Astrocyte (in vitro differentiated cells and primary cell): ENCODE data around the gene ESRRA. TPM values are rescaled to one million over a fixed set of nuclear protein-coding genes. Genes with fewer than 3 reads are reported as not detected.

Experiments used
- DNase-seq: peaks from one replicate; pipeline ENCODE4 v3.0.0-alpha.2; 2010; ENCODE audit warnings: low read depth
- FAIRE-seq: peaks from 2 replicates; lab custom pipeline; 2011; peaks lifted over from hg19 to GRCh38; lab: Jason Lieb, UNC
- H2AFZ ChIP-seq: 2 replicates; pipeline ENCODE4 v1.6.0; 2012; ENCODE audit warnings: low read depth, low read length, inconsistent platforms
- H3K27ac ChIP-seq: 2 replicates; pipeline ENCODE4 v1.5.1; 2011; ENCODE audit warnings: low read depth, low read length, inconsistent platforms
- H3K27me3 ChIP-seq: 2 replicates; pipeline ENCODE4 v1.6.0; 2011; ENCODE audit warnings: low read length, inconsistent platforms; ENCODE audit not compliant: insufficient read depth
- H3K36me3 ChIP-seq: 2 replicates; pipeline ENCODE4 v1.5.1; 2011; ENCODE audit warnings: low read length, inconsistent platforms; ENCODE audit not compliant: insufficient read depth
- H3K4me1 ChIP-seq: 2 replicates; pipeline ENCODE4 v1.5.1; 2011; ENCODE audit warnings: low read length, inconsistent platforms; ENCODE audit not compliant: insufficient read depth
- H3K4me2 ChIP-seq: 2 replicates; pipeline ENCODE4 v1.6.0; 2012; ENCODE audit warnings: low read length, inconsistent platforms
- H3K4me3 ChIP-seq: 2 replicates; pipeline ENCODE4 v1.5.1; 2011; ENCODE audit warnings: low read depth, mild to moderate bottlenecking, low read length, inconsistent platforms; ENCODE audit not compliant: insufficient read depth
- H3K79me2 ChIP-seq: 2 replicates; pipeline ENCODE4 v1.6.0; 2012; ENCODE audit warnings: mild to moderate bottlenecking, low read length, inconsistent platforms; ENCODE audit not compliant: insufficient read depth
- H3K9ac ChIP-seq: 2 replicates; pipeline ENCODE4 v1.6.0; 2012; ENCODE audit warnings: mild to moderate bottlenecking, low read length, inconsistent platforms
- H3K9me3 ChIP-seq: 2 replicates; pipeline ENCODE4 v1.5.1; 2012; ENCODE audit warnings: low read depth, mild to moderate bottlenecking, low read length, inconsistent platforms; ENCODE audit not compliant: insufficient read depth
- H4K20me1 ChIP-seq: 2 replicates; pipeline ENCODE4 v1.6.0; 2012; ENCODE audit warnings: low read length, inconsistent platforms; ENCODE audit not compliant: insufficient read depth
- H3K27ac Mint-ChIP-seq: one replicate; pipeline ENCODE4 v1.8.0; 2021; ENCODE audit warnings: mild to moderate bottlenecking, mixed read lengths; ENCODE audit not compliant: unreplicated experiment
- H3K27me3 Mint-ChIP-seq: one replicate; pipeline ENCODE4 v1.8.0; 2021; ENCODE audit warnings: low read depth, mixed read lengths; ENCODE audit not compliant: unreplicated experiment
- H3K36me3 Mint-ChIP-seq: one replicate; pipeline ENCODE4 v1.8.0; 2021; ENCODE audit warnings: low read depth, mixed read lengths; ENCODE audit not compliant: unreplicated experiment
- H3K4me1 Mint-ChIP-seq: one replicate; pipeline ENCODE4 v1.8.0; 2021; ENCODE audit warnings: low read depth, mixed read lengths; ENCODE audit not compliant: unreplicated experiment
- H3K4me3 Mint-ChIP-seq: one replicate; pipeline ENCODE4 v1.8.0; 2021; ENCODE audit warnings: mild to moderate bottlenecking, moderate library complexity, mixed read lengths; ENCODE audit not compliant: unreplicated experiment
- H3K9me3 Mint-ChIP-seq: one replicate; pipeline ENCODE4 v1.8.0; 2021; ENCODE audit warnings: mild to moderate bottlenecking, mixed read lengths; ENCODE audit not compliant: unreplicated experiment
- EZH2 ChIP-seq: IDR thresholded peaks from 2 replicates; pipeline ENCODE4 v1.6.1; 2012; ENCODE audit warnings: mild to moderate bottlenecking, low read length, inconsistent platforms; ENCODE audit not compliant: insufficient read depth
- total RNA-seq: library from RNA; stranded (reverse); gene quantifications from 2 replicates; pipeline ENCODE4 v1.2.1, GENCODE V29; 2021
- TF ChIP-seq, protein P1 (sequence below): IDR thresholded peaks from 2 replicates; pipeline ENCODE4 v1.5.1; 2011; ENCODE audit warnings: low read depth, mild to moderate bottlenecking, inconsistent platforms, low read length, moderate library complexity; ENCODE audit not compliant: insufficient read depth

Gene ESRRA
- total RNA-seq, 1 donor from 2014 or later, result 26.3 TPM

DNA sequence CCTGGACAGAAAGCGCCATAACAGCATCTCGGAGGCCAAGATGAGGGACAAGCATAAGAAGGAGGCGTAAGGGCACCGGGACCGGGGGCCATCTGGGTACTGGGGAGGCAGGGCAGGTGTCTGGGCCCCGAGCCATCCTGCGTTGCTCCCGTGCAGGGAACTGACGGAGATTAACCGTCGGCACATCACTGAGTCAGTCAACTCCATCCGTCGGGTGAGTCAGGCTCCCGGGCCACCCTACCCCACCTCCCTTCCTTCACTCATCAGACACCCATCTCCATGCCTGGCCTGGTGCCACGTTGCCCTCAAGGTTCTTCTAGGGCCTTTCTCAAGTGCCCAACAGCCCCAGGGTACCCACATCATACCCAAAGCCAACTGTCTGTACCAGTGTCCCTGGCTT lies 39.0 kb upstream of the ESRRA start:
- H3K4me1 Mint-ChIP-seq, result peaks cover 19% of the 10 kb centered on the region
- H3K27ac ChIP-seq, result no peak overlapping the region
- peaks cover 11% of the 10 kb centered on the region for H3K36me3 ChIP-seq
- no peaks in the 10 kb centered on the region for H3K27me3 Mint-ChIP-seq
- peaks cover 8% of the 10 kb centered on the region for H3K36me3 Mint-ChIP-seq
- no peaks in the 10 kb centered on the region for H3K27me3 ChIP-seq
- H4K20me1 ChIP-seq, result peaks cover 22% of the 10 kb centered on the region
- TF ChIP-seq, protein P1, sequence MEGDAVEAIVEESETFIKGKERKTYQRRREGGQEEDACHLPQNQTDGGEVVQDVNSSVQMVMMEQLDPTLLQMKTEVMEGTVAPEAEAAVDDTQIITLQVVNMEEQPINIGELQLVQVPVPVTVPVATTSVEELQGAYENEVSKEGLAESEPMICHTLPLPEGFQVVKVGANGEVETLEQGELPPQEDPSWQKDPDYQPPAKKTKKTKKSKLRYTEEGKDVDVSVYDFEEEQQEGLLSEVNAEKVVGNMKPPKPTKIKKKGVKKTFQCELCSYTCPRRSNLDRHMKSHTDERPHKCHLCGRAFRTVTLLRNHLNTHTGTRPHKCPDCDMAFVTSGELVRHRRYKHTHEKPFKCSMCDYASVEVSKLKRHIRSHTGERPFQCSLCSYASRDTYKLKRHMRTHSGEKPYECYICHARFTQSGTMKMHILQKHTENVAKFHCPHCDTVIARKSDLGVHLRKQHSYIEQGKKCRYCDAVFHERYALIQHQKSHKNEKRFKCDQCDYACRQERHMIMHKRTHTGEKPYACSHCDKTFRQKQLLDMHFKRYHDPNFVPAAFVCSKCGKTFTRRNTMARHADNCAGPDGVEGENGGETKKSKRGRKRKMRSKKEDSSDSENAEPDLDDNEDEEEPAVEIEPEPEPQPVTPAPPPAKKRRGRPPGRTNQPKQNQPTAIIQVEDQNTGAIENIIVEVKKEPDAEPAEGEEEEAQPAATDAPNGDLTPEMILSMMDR, result no peak
- no peak for TF ChIP-seq EZH2
- H3K27ac Mint-ChIP-seq, result no peak overlapping the region
- no peak overlapping the region for H2AFZ ChIP-seq
- no peak for DNase-seq
- H3K9me3 ChIP-seq, result no peaks in the 10 kb centered on the region
- no peak overlapping the region for H3K4me3 ChIP-seq
- H3K9ac ChIP-seq, result no peak overlapping the region
- peaks cover 37% of the 10 kb centered on the region for H3K4me1 ChIP-seq
- FAIRE-seq, result no peak
- no peak overlapping the region for H3K4me2 ChIP-seq
- H3K4me3 Mint-ChIP-seq, result no peak overlapping the region
- H3K9me3 Mint-ChIP-seq, result no peaks in the 10 kb centered on the region
- no peaks in the 10 kb centered on the region for H3K79me2 ChIP-seq

DNA sequence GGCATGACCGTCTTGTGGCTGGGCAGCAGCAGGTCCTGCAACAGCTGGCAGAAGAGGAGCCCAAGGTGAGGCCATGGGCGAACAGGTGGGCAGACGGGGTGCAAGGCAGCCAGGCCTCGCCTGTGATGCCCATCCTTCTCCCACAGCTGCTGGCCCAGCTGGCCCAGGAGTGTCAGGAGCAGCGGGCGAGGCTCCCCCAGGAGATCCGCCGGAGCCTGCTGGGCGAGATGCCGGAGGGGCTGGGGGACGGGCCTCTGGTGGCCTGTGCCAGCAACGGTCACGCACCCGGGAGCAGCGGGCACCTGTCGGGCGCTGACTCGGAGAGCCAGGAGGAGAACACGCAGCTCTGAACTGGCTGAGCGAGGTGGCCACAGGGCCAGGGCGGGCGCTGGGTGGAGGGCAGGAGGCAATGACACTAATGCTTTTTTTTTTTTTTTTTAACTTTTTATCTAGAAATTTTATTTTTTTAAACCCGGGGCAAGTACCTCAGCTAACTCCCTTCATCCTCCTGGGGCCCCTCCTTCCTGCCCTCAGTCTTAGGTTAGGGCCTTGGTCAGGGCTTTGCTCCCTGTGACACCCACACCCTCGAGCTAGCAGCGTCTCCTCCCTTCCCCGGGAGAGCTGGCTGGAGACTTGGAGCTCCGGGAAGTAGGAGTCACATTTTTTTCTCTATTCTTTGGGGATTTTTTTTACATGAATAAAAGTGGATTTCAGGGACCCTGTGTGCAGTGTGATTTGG lies 37.9 kb upstream of the ESRRA start:
- H3K4me1 ChIP-seq, result peaks cover 44% of the 10 kb centered on the region
- H3K4me3 ChIP-seq, result no peak overlapping the region
- no peak for FAIRE-seq

More for the DNA sequence above, 37.9 kb upstream of the ESRRA start:
- Histone ChIP-seq H2AFZ (no peak overlapping the region), H3K36me3 (peaks cover 11% of the 10 kb centered on the region), H3K4me2 (no peak overlapping the region), H3K27ac (no peak overlapping the region), H3K79me2 (peaks cover 3% of the 10 kb centered on the region), H4K20me1 (peaks cover 22% of the 10 kb centered on the region), H3K27me3 (no peaks in the 10 kb centered on the region), H3K9ac (no peak overlapping the region), H3K9me3 (no peaks in the 10 kb centered on the region)
- no peak for TF ChIP-seq EZH2
- TF ChIP-seq, protein P1, result no peak
- H3K4me1 Mint-ChIP-seq, result peaks cover 23% of the 10 kb centered on the region
- H3K36me3 Mint-ChIP-seq, result peaks cover 5% of the 10 kb centered on the region
- peak overlapping the region; percentile 86 for H3K27ac Mint-ChIP-seq
- no peak overlapping the region for H3K4me3 Mint-ChIP-seq
- H3K27me3 Mint-ChIP-seq, result no peaks in the 10 kb centered on the region
- H3K9me3 Mint-ChIP-seq, result no peaks in the 10 kb centered on the region
- DNase-seq, result no peak
